Measurements from ENCODE around the gene ATP5ME. TPM values are rescaled to one million over a fixed set of nuclear protein-coding genes. Genes with fewer than 3 reads are reported as not detected.
A peak's percentile ranks its signal among the peaks of the same experiment; 100 is the strongest.

The ATP5ME gene
- polyA plus RNA-seq, 1 donor, result 477 TPM

GRCh38 chr4:667545-667925 is 6.5 kb downstream of the ATP5ME start:
- DNase-seq, result no peak
- WGBS (ENCODE audit: insufficient coverage, low lambda C conversion rate), result no CpG with 5 or more reads among the region's 10 CpGs
- Histone ChIP-seq H3K36me3 (ENCODE audit: control insufficient read depth, insufficient read depth, low read length) (peaks cover 19% of the 10 kb centered on the region), H3K9me3 (ENCODE audit: control insufficient read depth, low read depth, low read length) (peaks cover 3% of the 10 kb centered on the region), H3K27ac (ENCODE audit: low read length) (no peak overlapping the region), H3K4me1 (ENCODE audit: control insufficient read depth, insufficient read depth, low read length) (peaks cover 2% of the 10 kb centered on the region), H3K27me3 (ENCODE audit: control insufficient read depth, insufficient read depth, low read length) (no peaks in the 10 kb centered on the region), H3K4me3 (ENCODE audit: low read length) (no peak overlapping the region)

- Histone ChIP-seq H3K36me3 (ENCODE audit: control insufficient read depth, insufficient read depth, low read length) (peaks cover 13% of the 10 kb centered on the region), H3K27me3 (ENCODE audit: control insufficient read depth, insufficient read depth, low read length) (no peaks in the 10 kb centered on the region), H3K27ac (ENCODE audit: low read length) (no peak overlapping the region), H3K4me1 (ENCODE audit: control insufficient read depth, insufficient read depth, low read length) (peaks cover 2% of the 10 kb centered on the region), H3K4me3 (ENCODE audit: low read length) (no peak overlapping the region), H3K9me3 (ENCODE audit: control insufficient read depth, low read depth, low read length) (peaks cover 6% of the 10 kb centered on the region)
- no peak for DNase-seq
- WGBS (ENCODE audit: insufficient coverage, low lambda C conversion rate), result no CpG with 5 or more reads among the region's 28 CpGs
These were observed 7.1 kb downstream of the ATP5ME start for GRCh38 chr4:666822-667544.

- no CpG with 5 or more reads among the region's 22 CpGs for WGBS (ENCODE audit: insufficient coverage, low lambda C conversion rate)
- no peak for DNase-seq
These were observed 7.7 kb downstream of the ATP5ME start for GRCh38 chr4:666436-666810.

GRCh38 chr4:665751-666435 is 8.2 kb downstream of the ATP5ME start:
- H3K36me3 ChIP-seq (ENCODE audit: control insufficient read depth, insufficient read depth, low read length), result peaks cover 3% of the 10 kb centered on the region
- DNase-seq, result no peak
- H3K27me3 ChIP-seq (ENCODE audit: control insufficient read depth, insufficient read depth, low read length), result no peaks in the 10 kb centered on the region
- no peak overlapping the region for H3K27ac ChIP-seq (ENCODE audit: low read length)
- WGBS (ENCODE audit: insufficient coverage, low lambda C conversion rate), result no CpG with 5 or more reads among the region's 22 CpGs
- H3K4me1 ChIP-seq (ENCODE audit: control insufficient read depth, insufficient read depth, low read length), result peaks cover 2% of the 10 kb centered on the region
- no peak overlapping the region for H3K4me3 ChIP-seq (ENCODE audit: low read length)
- peaks cover 6% of the 10 kb centered on the region for H3K9me3 ChIP-seq (ENCODE audit: control insufficient read depth, low read depth, low read length)

More at GRCh38 chr4:666436-666810, 7.7 kb downstream of the ATP5ME start:
- Histone ChIP-seq H3K4me3 (ENCODE audit: low read length) (no peak overlapping the region), H3K27me3 (ENCODE audit: control insufficient read depth, insufficient read depth, low read length) (no peaks in the 10 kb centered on the region), H3K9me3 (ENCODE audit: control insufficient read depth, low read depth, low read length) (peaks cover 6% of the 10 kb centered on the region), H3K27ac (ENCODE audit: low read length) (no peak overlapping the region), H3K36me3 (ENCODE audit: control insufficient read depth, insufficient read depth, low read length) (peaks cover 8% of the 10 kb centered on the region), H3K4me1 (ENCODE audit: control insufficient read depth, insufficient read depth, low read length) (peaks cover 2% of the 10 kb centered on the region)

GRCh38 chr4:665381-665750 is 8.7 kb downstream of the ATP5ME start:
- Histone ChIP-seq H3K4me3 (ENCODE audit: low read length) (no peak overlapping the region), H3K36me3 (ENCODE audit: control insufficient read depth, insufficient read depth, low read length) (no peaks in the 10 kb centered on the region), H3K27me3 (ENCODE audit: control insufficient read depth, insufficient read depth, low read length) (no peaks in the 10 kb centered on the region), H3K4me1 (ENCODE audit: control insufficient read depth, insufficient read depth, low read length) (peaks cover 2% of the 10 kb centered on the region), H3K27ac (ENCODE audit: low read length) (no peak overlapping the region), H3K9me3 (ENCODE audit: control insufficient read depth, low read depth, low read length) (peaks cover 6% of the 10 kb centered on the region)
- no CpG with 5 or more reads among the region's 12 CpGs for WGBS (ENCODE audit: insufficient coverage, low lambda C conversion rate)
- DNase-seq, result no peak

GRCh38 chr4:664713-665231 is 9.3 kb downstream of the ATP5ME start:
- no peak for DNase-seq
- H3K27me3 ChIP-seq (ENCODE audit: control insufficient read depth, insufficient read depth, low read length), result no peaks in the 10 kb centered on the region
- no peak overlapping the region for H3K4me3 ChIP-seq (ENCODE audit: low read length)

GRCh38 chr4:663438-664428 is 10.3 kb downstream of the ATP5ME start:
- no CpG with 5 or more reads among the region's 80 CpGs for WGBS (ENCODE audit: insufficient coverage, low lambda C conversion rate)
- Histone ChIP-seq H3K9me3 (ENCODE audit: control insufficient read depth, low read depth, low read length) (peaks cover 6% of the 10 kb centered on the region), H3K27ac (ENCODE audit: low read length) (no peak overlapping the region), H3K4me1 (ENCODE audit: control insufficient read depth, insufficient read depth, low read length) (peaks cover 2% of the 10 kb centered on the region), H3K36me3 (ENCODE audit: control insufficient read depth, insufficient read depth, low read length) (no peaks in the 10 kb centered on the region), H3K4me3 (ENCODE audit: low read length) (peak overlapping the region; percentile 69), H3K27me3 (ENCODE audit: control insufficient read depth, insufficient read depth, low read length) (no peaks in the 10 kb centered on the region)
- DNase-seq, result peak in 1 of 2 donors; percentile 75

More at GRCh38 chr4:664713-665231, 9.3 kb downstream of the ATP5ME start:
- H3K4me1 ChIP-seq (ENCODE audit: control insufficient read depth, insufficient read depth, low read length), result peaks cover 2% of the 10 kb centered on the region
- H3K27ac ChIP-seq (ENCODE audit: low read length), result no peak overlapping the region
- no peaks in the 10 kb centered on the region for H3K36me3 ChIP-seq (ENCODE audit: control insufficient read depth, insufficient read depth, low read length)
- WGBS (ENCODE audit: insufficient coverage, low lambda C conversion rate), result no CpG with 5 or more reads among the region's 24 CpGs
- H3K9me3 ChIP-seq (ENCODE audit: control insufficient read depth, low read depth, low read length), result peaks cover 6% of the 10 kb centered on the region

- H3K36me3 ChIP-seq (ENCODE audit: control insufficient read depth, insufficient read depth, low read length), result no peaks in the 10 kb centered on the region
- no peak for DNase-seq
- no peaks in the 10 kb centered on the region for H3K27me3 ChIP-seq (ENCODE audit: control insufficient read depth, insufficient read depth, low read length)
- peak overlapping the region; percentile 69 for H3K4me3 ChIP-seq (ENCODE audit: low read length)
- H3K9me3 ChIP-seq (ENCODE audit: control insufficient read depth, low read depth, low read length), result peaks cover 6% of the 10 kb centered on the region
- no CpG with 5 or more reads among the region's 20 CpGs for WGBS (ENCODE audit: insufficient coverage, low lambda C conversion rate)
- peaks cover 2% of the 10 kb centered on the region for H3K4me1 ChIP-seq (ENCODE audit: control insufficient read depth, insufficient read depth, low read length)
- no peak overlapping the region for H3K27ac ChIP-seq (ENCODE audit: low read length)
These were observed 11.0 kb downstream of the ATP5ME start for GRCh38 chr4:663046-663437.

- Histone ChIP-seq H3K4me1 (ENCODE audit: control insufficient read depth, insufficient read depth, low read length) (peaks cover 2% of the 10 kb centered on the region), H3K27ac (ENCODE audit: low read length) (no peak overlapping the region), H3K36me3 (ENCODE audit: control insufficient read depth, insufficient read depth, low read length) (no peaks in the 10 kb centered on the region), H3K27me3 (ENCODE audit: control insufficient read depth, insufficient read depth, low read length) (no peaks in the 10 kb centered on the region), H3K4me3 (ENCODE audit: low read length) (no peak overlapping the region), H3K9me3 (ENCODE audit: control insufficient read depth, low read depth, low read length) (peaks cover 7% of the 10 kb centered on the region)
- DNase-seq, result no peak
- WGBS (ENCODE audit: insufficient coverage, low lambda C conversion rate), result no CpG with 5 or more reads among the region's 42 CpGs
These were observed 12.0 kb downstream of the ATP5ME start for GRCh38 chr4:661881-662761.
